Heart left ventricle (tissue), 16 donors: Measurements from ENCODE around the gene LRFN3. TPM values are rescaled to one million over a fixed set of nuclear protein-coding genes. Genes with fewer than 3 reads are reported as not detected.

Experiments used
- ATAC-seq, 4 donors: fragments of 200-7000 bp; cut with Tn5 transposase; one replicate each; pipeline ENCODE4 v1.9.1; 2020 to 2022; ENCODE audit warnings: moderate library complexity in 4 of 4, mild to moderate bottlenecking in 3 of 4, moderate number of reproducible peaks in 1 of 4
- DNase-seq, 5 donors: peaks; one replicate each; pipeline ENCODE4 v3.0.0-alpha.2; 2020
- H3K27ac ChIP-seq, 12 donors: fragments of 200-600 bp; sonication (generic) in 4 of 12; one replicate each; pipeline versions ENCODE4 v1.5.0 to v1.8.0; 2016 to 2022; ENCODE audit warnings: mild to moderate bottlenecking in 2 of 12
- H3K27me3 ChIP-seq, 9 donors: fragments of 200-600 bp; sonication (generic) in 2 of 9; one replicate each; pipeline versions ENCODE4 v1.5.1 to v1.8.0; 2016 to 2022; ENCODE audit warnings: mild to moderate bottlenecking in 3 of 9
- H3K36me3 ChIP-seq, 9 donors: fragments of 200-600 bp; sonication (generic) in 2 of 9; one replicate each; pipeline versions ENCODE4 v1.5.0 to v1.8.0; 2018 to 2022; ENCODE audit warnings: mild to moderate bottlenecking in 2 of 9
- H3K4me1 ChIP-seq, 12 donors: fragments of 200-600 bp; sonication (generic) in 4 of 12; one replicate each; pipeline versions ENCODE4 v1.5.0 to v1.8.0; 2016 to 2022; ENCODE audit warnings: mild to moderate bottlenecking in 3 of 12
- H3K4me3 ChIP-seq, 12 donors: fragments of 200-600 bp; sonication (generic) in 4 of 12; one replicate each; pipeline versions ENCODE4 v1.5.0 to v1.8.0; 2017 to 2022; ENCODE audit warnings: mild to moderate bottlenecking in 9 of 12, moderate library complexity in 4 of 12
- H3K9me3 ChIP-seq, 12 donors: fragments of 200-600 bp; sonication (generic) in 4 of 12; one replicate each; pipeline versions ENCODE4 v1.5.0 to v1.8.0; 2016 to 2022; ENCODE audit warnings: mild to moderate bottlenecking in 1 of 12
- CTCF ChIP-seq, 12 donors: fragments of 200-600 bp; sonication (generic) in 4 of 12; IDR thresholded peaks; one replicate each; pipeline versions ENCODE4 v1.5.0 to v1.8.0; 2018 to 2022; ENCODE audit warnings: antibody characterized with exemption in 12 of 12, mild to moderate bottlenecking in 5 of 12
- POLR2A ChIP-seq, 2 donors: fragments of 450-650 bp; IDR thresholded peaks; one replicate each; pipeline ENCODE4 v1.6.1; 2017; ENCODE audit warnings: antibody characterized with exemption in 2 of 2, mild to moderate bottlenecking in 2 of 2, moderate library complexity in 2 of 2
- WGBS, 4 donors: extraction: QIAGEN DNeasy Blood & Tissue Kit in 2 of 4; methylation state at CpG; one replicate each; pipeline versions ENCODE4 v1.1.5 to v1.1.7; 2013 to 2018; 5-methylcytosine and 5-hydroxymethylcytosine counted together
- intact Hi-C, 10 donors: fragments of 100-400 bp; cut with DNase I; formaldehyde crosslinking; loops; one replicate each; pipeline versions ENCODE4 v1.11.1 to v1.14.2; 2022
- polyA plus RNA-seq, 2 donors: library from polyadenylated mRNA; stranded (reverse); fragments of 200-250 nt; gene quantifications; one replicate each; pipeline ENCODE4 v1.2.3, GENCODE V29; 2013
- total RNA-seq, 9 donors: library from RNA; depleted of rRNA in 2 of 9; stranded (reverse); fragments of >200 nt in 2 of 9; fragmentation: NEBNext Ultra II Directional in 3 of 9; extraction: Animal tissue kit (Norgen Biotek cat#: 25700) in 3 of 9; gene quantifications; one replicate each; pipeline versions ENCODE4 v1.1.0 to v1.2.4, GENCODE V29; 2016 to 2023
- donor health status: ischemic (EF 13 %, LVEDD 7.1; RV severe dilation, severe dysfunction).
- donor health status: healthy with polysubstance abuse.
- donor health status: DM: no; HTN: yes; CAD: no.
- donor health status: DM: no; HTN: no; CAD: no.
- donor health status: ischemic (EF 25% LVEDD 6.9; RV normal size, moderate dysfunction).
- donor health status: ischemic (EF 25% LVEDD 5.7; RV mildly dilated, moderate dysfunction).
- donor health status: healthy.
- donor health status: DM: yes; HTN: yes; CAD: no.
- donor health status: ischemic (EF 35%, LVEDD 5.7; RV mildly dilated, moderate dysfunction).
- donor health status: nonischemic (EF 11% LVEDD 7.7; RV severe dilation, severe dysfunction).
- donor health status: DM: yes; HTN: yes; CAD: no.
- donor health status: PGD.
- donor health status: ischemic (EF 29% LVEDD 5.4; RV normal size, mild dysfunction).
- donor health status: nonischemic (EF 23%, LVEDD 6.1; RV moderate dilation, normal function).

The LRFN3 gene
- total and polyA plus RNA-seq, 11 donors, result 4.5 to 18.6 (median 8.5) TPM

GRCh38 chr19:35988824-35989223 lies 52.6 kb downstream of the LRFN3 start:
- no peak for DNase-seq
- ATAC-seq, result no peak
- Histone ChIP-seq H3K27me3 (peaks cover 7 to 45% (median 21%) of the 10 kb centered on the region in 9 donors), H3K4me1 (peaks cover 0 to 8% (median under 1%) of the 10 kb centered on the region in 12 donors), H3K27ac (no peak overlapping the region), H3K4me3 (no peak overlapping the region), H3K9me3 (peaks cover 0 to 7% (median 0%) of the 10 kb centered on the region in 12 donors), H3K36me3 (no peaks in the 10 kb centered on the region)
- intact Hi-C loops, result no loop called here
- TF ChIP-seq POLR2A (IDR thresholded peaks at IDR 0.05), result no peak
- no peak for TF ChIP-seq CTCF (IDR thresholded peaks at IDR 0.05)
- 87 to 95% (median 93%) methylated on average over 3 of the region's 3 CpGs for WGBS, 4 donors

GRCh38 chr19:35990156-35990555 lies 54.0 kb downstream of the LRFN3 start:
- ATAC-seq (no peak), DNase-seq (no peak)
- peaks cover 7 to 35% (median 21%) of the 10 kb centered on the region in 9 donors for H3K27me3 ChIP-seq
- H3K4me3 ChIP-seq, result no peak overlapping the region
- WGBS, 4 donors, result 83 to 91% (median 88%) methylated on average over 4 of the region's 4 CpGs
- H3K36me3 ChIP-seq, result no peaks in the 10 kb centered on the region
- TF ChIP-seq POLR2A (IDR thresholded peaks at IDR 0.05) (no peak), CTCF (IDR thresholded peaks at IDR 0.05) (no peak)
- peaks cover 0 to 7% (median 0%) of the 10 kb centered on the region in 12 donors for H3K9me3 ChIP-seq
- H3K27ac ChIP-seq, result no peak overlapping the region
- peaks cover 0 to 16% (median 6%) of the 10 kb centered on the region in 12 donors for H3K4me1 ChIP-seq
- intact Hi-C loops, result loop anchor here in 2 of 10 donors (5.0 to 10.0 kb wide), 2 partner anchors 122 to 125 kb away; partner anchors contain the start of genes OVOL3 (in 2 of the 2), POLR2I (in 2 of the 2) and TBCB (in 1 of the 2)

GRCh38 chr19:35990771-35991730 lies 54.9 kb downstream of the LRFN3 start:
- no peaks in the 10 kb centered on the region for H3K36me3 ChIP-seq
- peaks cover 0 to 7% (median 0%) of the 10 kb centered on the region in 12 donors for H3K9me3 ChIP-seq
- ATAC-seq (no peak), DNase-seq (no peak)
- WGBS, 4 donors, result 82 to 87% (median 83%) methylated on average over 10 of the region's 10 CpGs
- intact Hi-C loops, result loop anchor here in 2 of 10 donors (5.0 to 10.0 kb wide), 2 partner anchors 121 to 124 kb away; partner anchors contain the start of genes OVOL3 (in 2 of the 2), POLR2I (in 2 of the 2) and TBCB (in 1 of the 2)
- no peak overlapping the region for H3K27ac ChIP-seq
- peaks cover 0 to 25% (median 11%) of the 10 kb centered on the region in 12 donors for H3K4me1 ChIP-seq
- no peak for TF ChIP-seq POLR2A (IDR thresholded peaks at IDR 0.05)
- TF ChIP-seq CTCF (IDR thresholded peaks at IDR 0.05), result no peak
- peaks cover 7 to 28% (median 19%) of the 10 kb centered on the region in 9 donors for H3K27me3 ChIP-seq
- H3K4me3 ChIP-seq, result no peak overlapping the region
